ENCODE data around the gene SDR42E1.
"Not testable (repeated sequence)": the region's sequence is repeated elsewhere in the genome, so short reads cannot be mapped to it uniquely, and the experiment has no call there.

Gene SDR42E1

DNA sequence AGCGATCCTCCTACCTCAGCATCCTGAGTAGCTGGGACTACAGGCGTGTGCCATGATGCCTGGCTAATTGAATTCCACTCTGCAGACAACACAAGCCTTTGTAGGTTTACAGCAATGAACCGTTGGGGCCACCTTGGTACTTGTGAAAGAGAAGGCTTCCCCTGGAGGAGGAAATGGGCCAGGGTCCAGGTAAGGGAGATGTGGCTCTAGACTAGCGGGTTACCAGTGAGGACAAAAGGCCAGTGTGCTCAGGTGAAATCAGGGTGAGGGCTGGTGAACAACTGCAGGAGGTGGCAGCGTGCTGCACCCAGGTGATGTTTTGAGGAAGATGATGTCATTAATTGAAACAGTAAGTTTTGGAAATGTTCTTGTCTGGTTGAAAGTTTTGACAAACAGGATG lies 6.7 kb downstream of the SDR42E1 start:
- no peak for DNase-seq (ENCODE audit: low read depth)

DNA sequence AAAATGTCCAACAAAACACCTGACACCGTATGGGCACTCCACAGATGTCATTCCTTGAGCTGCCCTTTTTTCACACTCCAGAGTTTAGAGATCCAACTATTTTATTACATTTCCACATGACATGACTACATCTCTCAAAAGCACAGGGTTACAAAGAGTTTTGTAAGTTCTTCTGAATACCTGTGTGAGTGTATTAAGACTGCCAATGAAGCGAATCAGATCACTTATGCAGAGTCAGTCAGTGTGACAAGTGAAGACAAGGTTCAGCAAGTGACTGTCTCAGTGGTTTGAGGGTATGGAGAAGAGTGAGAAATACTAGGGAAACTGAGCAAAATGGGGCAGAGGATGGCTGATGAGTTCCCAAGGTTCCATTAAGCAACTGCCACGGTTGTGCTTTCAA lies 8.4 kb downstream of the SDR42E1 start:
- DNase-seq (ENCODE audit: low read depth), result no peak

DNA sequence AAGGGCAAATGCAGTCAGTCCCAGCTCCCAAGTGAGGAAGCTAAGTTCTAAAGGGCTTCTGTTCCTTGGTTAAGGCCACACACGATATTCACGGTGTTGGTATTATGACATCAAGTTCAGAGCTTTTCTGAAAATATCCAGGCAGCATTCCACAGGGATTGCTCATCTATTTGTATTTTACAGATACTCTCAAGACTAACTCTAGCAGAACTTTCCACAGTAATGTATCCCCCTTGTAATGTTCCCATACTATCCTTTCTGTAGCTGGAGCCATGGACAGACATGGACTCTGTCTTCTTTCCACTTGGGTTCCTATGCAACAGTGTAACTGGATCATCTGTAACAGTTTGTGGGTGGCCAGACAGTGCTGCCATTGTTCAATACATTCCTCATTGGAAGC lies 13.5 kb downstream of the SDR42E1 start:
- DNase-seq (ENCODE audit: low read depth), result no peak

DNA sequence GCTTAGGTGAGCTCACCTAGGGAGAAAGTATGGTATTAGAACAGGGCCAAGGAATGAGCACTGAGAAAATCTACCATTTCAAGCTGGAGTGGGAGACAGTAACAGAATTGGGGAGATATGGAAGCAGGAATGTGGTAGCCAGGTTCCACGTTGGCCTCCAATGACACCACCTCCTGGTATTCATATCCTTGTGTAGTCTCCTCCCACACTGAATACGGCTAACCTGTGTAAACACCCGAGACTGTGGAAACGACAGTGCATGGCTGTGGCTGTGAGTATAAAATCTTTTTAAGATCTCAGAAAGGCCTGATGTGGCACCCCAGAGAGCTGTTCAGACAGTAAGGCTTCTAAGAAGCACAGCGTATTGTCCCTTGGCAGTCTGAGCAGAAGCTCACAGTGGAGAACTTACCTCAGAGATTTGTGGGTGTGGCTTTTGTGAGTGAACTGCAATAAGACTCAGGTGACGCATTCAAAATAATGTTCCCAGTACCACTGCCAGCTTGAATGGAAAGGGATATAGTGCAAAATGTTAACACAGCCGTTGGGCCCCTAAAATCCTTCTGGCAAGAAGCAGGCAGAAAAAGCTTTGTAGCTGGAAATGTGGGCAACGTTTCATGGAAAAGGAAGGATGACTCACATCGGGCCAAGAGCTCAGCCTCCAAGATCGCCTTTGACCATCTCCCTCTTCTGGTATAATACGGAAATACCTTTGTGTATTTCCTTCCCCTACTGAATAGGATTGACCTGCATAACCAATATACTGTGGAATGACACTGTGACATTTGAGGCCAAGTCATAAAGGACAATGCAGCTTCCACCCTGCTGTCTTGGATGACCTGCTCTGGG lies 14.4 kb downstream of the SDR42E1 start:
- DNase-seq (ENCODE audit: low read depth), result no peak

DNA sequence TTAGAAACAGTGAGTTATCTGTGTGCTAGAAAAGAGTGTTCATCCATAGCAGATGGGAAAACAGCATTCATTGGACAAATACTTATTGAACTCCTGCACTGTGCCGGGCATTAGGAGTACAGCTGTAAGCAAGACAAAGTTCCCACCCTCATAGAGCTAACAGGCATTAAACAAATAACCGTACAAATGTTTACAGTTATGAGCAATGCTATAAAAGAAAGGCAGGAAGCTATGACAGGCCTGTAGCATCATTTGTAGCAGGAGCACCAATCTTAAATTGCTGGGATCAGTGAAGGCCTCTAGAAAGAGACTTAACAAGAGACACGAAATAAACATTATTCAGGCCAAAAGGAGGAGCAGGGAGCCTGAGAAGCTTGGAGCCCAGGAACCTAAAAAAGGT lies 15.6 kb downstream of the SDR42E1 start:
- DNase-seq (ENCODE audit: low read depth), result no peak

DNA sequence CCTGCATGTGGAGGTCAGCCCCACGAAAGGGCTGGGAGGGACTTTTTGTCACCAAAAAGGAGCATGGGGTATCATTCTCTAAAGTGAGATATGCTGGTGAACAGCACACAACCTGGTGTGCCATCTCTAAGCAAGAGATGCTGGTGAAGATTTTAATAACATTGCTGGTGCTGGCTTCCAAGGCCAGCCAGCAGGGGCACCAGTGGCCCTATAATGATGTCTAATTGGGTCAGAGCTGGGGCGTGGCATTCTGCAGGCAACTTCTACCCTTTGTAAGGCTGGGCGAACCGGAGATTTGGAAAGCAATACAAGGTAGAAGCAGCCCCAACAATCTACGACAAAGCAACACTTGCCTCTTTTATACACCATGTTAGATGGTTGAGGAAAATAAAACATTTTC lies 16.8 kb downstream of the SDR42E1 start:
- no peak for DNase-seq (ENCODE audit: low read depth)

DNA sequence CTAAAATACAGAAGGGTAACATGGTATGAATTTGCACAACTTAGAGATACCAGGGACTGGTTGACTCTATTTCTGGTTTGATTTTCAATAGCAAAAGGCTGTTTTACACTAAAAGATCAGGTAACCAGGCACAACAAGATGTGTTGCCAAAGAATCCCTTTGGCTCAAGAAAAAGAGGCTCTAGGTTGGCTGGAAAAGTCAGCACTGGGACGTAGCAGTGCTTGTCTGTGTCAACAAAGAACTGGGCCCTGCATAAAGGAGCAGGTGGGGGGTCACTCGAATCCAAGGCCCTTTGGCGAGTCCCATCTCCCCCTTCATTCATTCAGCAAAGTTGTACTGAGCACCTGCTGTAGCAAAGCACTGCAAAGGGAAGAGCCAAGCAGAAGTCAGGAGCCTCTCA lies 18.4 kb downstream of the SDR42E1 start:
- DNase-seq (ENCODE audit: low read depth), result no peak

DNA sequence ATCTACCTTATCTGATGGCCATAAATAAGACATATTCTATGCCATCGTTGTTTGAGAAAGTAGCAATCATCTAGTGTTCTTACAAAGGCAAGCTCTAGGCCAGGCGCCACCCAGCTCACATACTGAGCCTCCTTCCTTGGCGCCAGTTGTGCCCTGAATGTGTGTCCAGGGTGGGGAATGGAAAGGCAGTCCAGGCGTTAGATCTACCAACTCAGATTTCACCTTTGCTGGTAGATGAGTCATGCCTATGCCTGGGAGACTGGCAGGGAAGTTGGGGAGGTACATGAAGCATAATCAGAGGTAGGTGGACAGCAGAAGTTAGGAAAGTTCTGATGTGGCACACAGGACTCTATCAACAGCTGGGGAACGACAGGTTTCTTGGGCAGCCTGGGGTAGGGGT lies 23.6 kb downstream of the SDR42E1 start:
- no peak for DNase-seq (ENCODE audit: low read depth)

DNA sequence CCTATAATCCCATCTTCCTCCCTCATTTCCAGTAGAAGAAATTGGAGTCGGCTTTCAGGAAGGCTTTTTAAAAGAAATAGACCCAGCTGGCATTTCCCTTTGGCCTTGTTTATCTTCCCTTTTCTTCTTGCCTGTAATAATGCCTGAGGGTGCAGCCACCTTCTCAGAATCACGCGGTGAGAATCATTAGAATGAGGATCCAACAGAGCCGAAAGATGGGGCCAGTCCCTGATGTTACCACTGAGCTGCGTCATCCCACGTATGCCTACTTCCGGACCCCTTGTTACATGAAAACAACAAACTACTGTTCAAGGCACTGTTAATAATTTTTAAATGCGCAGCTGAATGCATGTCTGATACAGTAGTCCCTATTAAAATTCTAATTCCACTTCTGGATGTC lies 24.1 kb downstream of the SDR42E1 start:
- DNase-seq (ENCODE audit: low read depth), result no peak

DNA sequence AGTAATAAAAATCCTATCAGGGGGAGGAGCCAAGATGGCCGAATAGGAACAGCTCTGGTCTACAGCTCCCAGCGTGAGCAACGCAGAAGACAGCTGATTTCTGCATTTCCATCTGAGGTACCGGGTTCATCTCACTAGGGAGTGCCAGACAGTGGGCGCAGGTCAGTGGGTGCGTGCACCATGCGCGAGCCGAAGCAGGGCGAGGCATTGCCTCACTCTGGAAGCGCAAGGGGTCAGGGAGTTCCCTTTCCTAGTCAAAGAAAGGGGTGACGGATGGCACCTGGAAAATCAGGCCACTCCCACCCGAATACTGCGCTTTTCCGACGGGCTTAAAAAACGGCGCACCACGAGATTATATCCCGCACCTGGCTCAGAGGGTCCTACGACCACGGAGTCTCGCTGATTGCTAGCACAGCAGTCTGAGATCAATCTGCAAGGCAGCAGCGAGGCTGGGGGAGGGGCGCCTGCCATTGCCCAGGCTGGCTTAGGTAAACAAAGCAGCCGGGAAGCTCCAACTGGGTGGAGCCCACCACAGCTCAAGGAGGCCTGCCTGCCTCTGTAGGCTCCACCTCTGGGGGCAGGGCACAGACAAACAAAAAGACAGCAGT lies 33.8 kb downstream of the SDR42E1 start:
- DNase-seq (ENCODE audit: low read depth), result not testable (repeated sequence)

DNA sequence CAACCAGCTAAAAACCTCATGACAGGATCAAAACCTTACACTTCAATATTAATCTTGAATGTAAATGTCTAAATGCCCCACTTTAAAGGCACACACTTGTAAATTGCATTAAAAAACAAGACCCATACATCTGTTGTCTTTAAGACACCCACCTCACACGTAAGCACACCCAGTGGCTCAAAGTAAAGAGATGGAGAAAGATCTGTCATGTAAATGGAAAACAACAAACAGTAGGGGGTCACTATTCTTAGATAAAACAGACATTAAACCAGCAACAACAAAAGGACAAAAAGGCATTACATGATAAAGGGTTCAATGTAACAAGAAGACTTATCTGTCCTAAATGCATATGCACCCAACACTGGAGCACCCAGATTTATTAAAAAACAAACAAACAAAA lies 35.6 kb downstream of the SDR42E1 start:
- DNase-seq (ENCODE audit: low read depth), result no peak

DNA sequence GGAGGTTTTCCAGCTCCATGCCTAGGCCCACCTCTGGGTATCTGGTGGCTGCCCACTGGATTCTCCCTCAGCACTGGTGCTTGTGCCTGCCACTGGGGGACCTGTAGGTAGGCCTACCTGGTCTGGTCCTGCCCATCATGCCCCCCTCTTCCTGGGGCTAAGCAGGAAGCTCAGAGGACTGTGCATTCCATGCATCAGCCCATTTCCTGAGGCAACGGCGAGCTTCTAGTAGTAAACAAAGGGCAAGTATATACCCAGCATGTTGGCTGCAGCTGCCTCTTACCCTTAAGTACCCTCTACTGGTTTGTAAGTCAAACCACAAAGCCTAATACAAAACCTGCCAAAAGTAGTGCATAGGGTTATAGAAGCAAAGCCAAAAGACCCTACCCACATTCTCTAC lies 37.5 kb downstream of the SDR42E1 start:
- DNase-seq (ENCODE audit: low read depth), result no peak

DNA sequence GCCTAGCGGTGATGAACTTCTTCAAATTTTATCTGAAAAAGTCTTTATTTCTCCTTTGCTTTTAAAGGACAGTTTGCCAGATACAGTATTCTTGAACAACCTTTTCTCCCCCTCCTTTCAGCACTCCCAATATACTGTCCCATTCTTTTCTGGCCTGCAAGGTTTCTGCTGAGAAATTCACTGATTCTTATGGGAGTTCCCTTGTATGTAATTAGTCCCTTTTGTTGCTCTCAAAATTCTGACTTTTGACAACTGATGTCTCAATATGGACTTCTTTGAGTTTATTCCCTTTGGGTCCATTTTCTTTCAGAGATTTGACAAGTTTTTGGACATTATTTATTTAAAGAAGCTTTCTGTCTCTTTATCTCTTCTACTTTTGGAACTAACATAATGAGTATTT lies 39.4 kb downstream of the SDR42E1 start:
- no peak for DNase-seq (ENCODE audit: low read depth)

DNA sequence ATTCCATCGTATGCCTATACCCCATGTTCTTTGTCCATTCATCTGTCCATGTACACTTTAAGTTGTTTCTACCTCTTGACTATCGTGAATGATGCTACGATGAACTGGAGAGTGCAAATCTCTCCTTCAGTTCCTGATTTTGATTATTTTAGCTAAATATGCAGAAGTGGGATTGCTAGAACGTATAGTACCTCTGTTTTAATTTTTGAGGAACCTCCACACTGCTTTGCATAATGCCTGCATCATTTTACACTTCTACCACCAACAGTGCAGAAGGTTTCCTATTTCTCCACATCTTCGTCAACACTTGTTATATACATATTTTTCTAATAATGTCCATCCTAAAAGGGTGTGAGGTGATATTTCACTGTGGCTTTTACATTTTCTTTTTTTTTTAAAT lies 43.9 kb downstream of the SDR42E1 start:
- DNase-seq (ENCODE audit: low read depth), result no peak

DNA sequence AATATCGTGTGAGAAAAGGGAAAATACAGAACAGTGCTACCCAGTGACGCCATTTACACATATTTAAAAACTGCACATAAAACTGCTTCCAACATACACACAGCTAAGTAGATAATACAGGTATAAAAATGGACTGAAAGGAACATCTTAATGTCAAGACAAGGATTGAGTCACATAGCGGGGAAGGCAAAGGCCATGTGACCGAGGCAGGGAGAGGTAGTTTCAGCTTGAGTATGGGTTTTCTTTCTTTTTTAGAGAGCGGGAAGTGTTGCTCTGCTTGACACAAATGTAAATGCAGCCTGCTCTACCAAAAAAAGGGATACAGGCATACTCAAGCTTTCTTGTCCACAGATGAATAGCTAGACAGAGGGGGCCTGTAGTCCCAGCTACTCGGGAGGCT lies 46.5 kb downstream of the SDR42E1 start:
- DNase-seq (ENCODE audit: low read depth), result no peak

DNA sequence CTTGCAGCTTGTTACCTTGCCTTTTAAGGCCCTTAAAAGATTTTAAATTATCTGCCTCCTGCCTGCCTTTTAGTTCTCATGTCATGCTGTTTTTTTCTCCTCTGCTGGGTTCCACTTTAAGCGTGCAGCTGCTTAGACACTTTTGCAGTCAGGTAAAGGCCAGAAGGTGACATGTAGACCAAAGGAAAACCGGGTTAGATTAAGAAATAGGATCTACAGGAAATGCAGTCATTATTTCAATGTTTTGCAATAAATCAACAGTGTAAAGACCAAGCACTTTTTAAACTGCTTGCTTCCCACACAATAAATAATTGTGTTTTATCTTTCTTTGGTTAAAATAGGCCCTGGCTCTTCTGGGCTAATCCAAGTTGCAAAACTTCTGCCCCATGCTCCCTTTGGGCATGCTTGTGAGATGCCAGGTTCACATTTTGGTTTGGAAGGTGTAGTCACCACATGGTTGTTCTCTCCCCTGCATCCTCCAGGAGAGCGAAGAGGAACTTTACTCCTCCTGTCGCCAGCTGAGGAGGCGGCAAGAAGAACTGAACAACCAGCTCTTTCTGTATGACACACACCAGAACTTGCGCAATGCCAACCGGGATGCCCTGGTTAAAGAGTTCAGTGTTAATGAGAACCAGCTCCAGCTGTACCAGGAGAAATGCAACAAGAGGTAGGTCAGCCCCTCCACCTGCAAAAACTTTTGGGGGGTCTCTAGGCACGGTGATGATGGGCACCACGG lies 54.9 kb downstream of the SDR42E1 start:
- no peak for DNase-seq (ENCODE audit: low read depth)

DNA sequence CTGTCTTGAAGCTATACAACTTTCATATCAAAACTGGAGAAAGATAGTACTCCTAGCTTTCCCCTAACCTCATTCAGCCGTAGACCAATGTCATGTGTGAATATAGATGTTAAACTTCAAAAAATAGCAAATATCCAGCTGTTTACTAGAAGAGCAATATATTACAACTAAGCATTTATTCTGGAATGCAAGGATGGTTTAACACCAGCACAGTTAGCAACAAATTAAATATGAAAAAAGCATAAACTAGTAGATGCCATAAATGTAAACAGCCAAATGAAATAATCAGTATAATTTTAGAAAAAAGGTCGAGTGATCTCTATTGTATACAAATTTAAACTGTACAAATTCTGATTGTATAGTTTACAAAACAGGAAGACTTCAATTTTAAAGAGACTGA lies 59.7 kb downstream of the SDR42E1 start:
- DNase-seq (ENCODE audit: low read depth), result no peak

DNA sequence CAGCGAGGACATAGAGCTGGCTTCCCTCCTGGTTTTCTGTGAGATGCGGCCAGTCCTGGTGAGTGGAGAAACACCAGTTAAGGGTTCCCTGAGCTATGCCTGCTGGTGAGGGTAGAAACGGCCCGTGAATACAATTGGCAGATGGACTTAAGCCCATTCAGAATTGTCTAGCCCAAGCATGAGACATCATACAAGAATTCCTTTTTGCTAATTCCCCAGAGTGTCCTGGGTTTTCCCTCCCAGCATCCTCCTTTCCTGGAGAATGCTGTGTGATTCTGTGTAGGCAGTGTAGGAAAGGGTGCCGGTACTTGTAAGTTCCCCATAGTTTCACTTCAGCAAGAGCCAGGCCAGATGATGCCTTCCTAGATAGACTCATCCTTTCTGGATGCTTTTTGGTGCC lies 65.1 kb downstream of the SDR42E1 start:
- no peak for DNase-seq (ENCODE audit: low read depth)

DNA sequence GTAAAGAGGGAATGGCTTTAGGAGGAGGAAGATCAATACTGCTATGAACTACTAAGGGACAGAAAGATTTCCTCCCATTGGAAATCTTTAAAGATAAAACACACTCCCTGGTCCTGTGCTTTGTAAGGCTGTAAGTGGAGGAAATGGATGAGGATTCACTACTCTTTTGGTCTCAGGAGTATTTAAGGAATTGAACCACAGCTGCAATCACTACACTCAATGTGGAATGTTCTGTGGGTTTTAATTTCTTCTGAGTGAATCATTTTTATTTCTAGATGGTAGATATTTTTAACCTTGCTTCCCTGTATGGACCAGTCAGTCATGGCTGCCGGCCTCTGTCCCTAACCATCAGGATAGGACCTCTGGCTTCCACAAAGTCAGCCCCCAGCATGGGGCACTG lies 65.6 kb downstream of the SDR42E1 start:
- DNase-seq (ENCODE audit: low read depth), result no peak

DNA sequence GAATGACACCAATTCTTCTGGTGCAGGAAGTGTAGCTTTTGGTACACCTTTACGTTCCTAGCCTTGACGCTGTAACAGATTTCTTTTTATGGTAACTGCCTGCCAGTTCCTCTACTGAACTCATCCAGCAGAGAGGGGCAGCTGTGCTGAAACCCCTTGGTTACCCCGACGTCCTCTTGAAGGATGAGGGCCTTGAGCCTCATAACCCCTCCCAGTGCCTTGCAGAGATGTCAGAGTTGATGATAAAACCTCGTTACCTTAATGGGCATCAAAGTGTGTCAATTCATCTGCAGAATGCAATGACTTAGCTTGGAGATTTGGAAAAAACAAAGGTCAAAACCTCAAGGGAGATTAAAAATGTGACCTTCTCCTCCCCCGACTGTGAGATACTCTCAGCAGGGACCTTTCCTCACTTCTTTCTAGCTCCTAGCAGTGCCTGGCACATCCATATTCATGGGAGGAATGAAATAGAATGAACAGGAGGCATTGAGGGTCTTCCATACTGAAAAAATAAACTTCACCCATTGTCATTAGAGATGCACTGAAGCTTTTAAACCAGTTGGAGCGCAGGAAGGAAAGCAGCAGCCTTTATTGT lies 69.2 kb downstream of the SDR42E1 start:
- DNase-seq (ENCODE audit: low read depth), result no peak

DNA sequence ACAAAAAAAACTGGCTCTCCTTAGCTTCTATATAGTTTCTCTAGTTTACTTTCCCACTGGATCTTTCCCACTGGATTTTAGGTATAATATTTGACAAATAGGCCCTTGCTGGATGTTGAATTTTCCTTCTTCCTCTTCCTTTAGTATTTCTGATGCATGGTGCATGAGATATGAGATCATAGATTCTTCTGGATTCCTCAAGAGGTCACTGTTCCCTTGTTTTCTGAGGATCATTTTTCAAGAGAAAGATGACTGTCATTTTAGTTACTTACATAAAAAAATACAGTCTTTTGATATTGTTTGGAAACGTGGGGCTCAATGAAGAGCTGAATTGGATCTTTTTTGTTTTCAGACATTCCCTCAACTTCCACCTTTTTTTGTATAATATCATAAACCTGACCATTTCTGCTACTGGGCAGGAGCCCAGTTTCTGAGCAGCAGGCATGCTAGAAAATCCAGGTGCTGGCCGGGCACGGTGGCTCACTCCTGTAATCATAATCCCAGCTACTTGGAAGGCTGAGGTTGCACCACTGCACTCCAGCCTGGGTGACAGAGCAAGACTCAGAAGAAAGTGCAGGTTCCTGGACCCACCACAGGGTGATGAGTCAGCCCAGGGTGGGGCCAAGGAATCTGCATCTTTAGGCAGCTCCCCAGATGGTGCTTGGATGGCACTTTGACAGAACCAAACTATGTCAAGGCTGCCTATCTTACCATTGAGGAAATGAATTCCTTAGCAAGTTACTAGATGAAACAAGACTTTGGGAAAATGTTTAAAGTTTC lies 70.3 kb downstream of the SDR42E1 start:
- DNase-seq (ENCODE audit: low read depth), result no peak

Data from stimulated activated CD8-positive, alpha-beta memory T cell treated with anti-CD3 and anti-CD28 coated beads, Interleukin-4, amount 100 ng/mL, for 24 hours (primary cell).